ENCODE data around the gene IDH3G.
"Not testable (repeated sequence)": the region's sequence is repeated elsewhere in the genome, so short reads cannot be mapped to it uniquely, and the experiment has no call there.

Gene IDH3G

GRCh38 chrX:153761863-153762262, 32.3 kb downstream of the IDH3G start:
- no peak for DNase-seq (ENCODE audit: low spot score)

- no peak for DNase-seq (ENCODE audit: low spot score)
Observed at GRCh38 chrX:153755136-153755535, 39.0 kb downstream of the IDH3G start.

- no peak for DNase-seq (ENCODE audit: low spot score)
Observed at GRCh38 chrX:153750127-153750774, 43.9 kb downstream of the IDH3G start.

- DNase-seq (ENCODE audit: low spot score), result not testable (repeated sequence)
Observed at GRCh38 chrX:153749017-153749416, 45.2 kb downstream of the IDH3G start.

GRCh38 chrX:153746991-153747390, 47.2 kb downstream of the IDH3G start:
- not testable (repeated sequence) for DNase-seq (ENCODE audit: low spot score)

GRCh38 chrX:153746359-153746758, 47.8 kb downstream of the IDH3G start:
- no peak for DNase-seq (ENCODE audit: low spot score)

- not testable (repeated sequence) for DNase-seq (ENCODE audit: low spot score)
Observed at GRCh38 chrX:153745067-153745433, 49.1 kb downstream of the IDH3G start.

GRCh38 chrX:153744210-153745066, 49.7 kb downstream of the IDH3G start:
- no peak for DNase-seq (ENCODE audit: low spot score)

GRCh38 chrX:153743468-153744209, 50.5 kb downstream of the IDH3G start:
- peak; percentile 55 for DNase-seq (ENCODE audit: low spot score)

GRCh38 chrX:153742796-153743467, 51.2 kb downstream of the IDH3G start:
- DNase-seq (ENCODE audit: low spot score), result not testable (repeated sequence)

GRCh38 chrX:153742111-153742510, 52.1 kb downstream of the IDH3G start:
- DNase-seq (ENCODE audit: low spot score), result not testable (repeated sequence)

GRCh38 chrX:153741446-153741845, 52.7 kb downstream of the IDH3G start:
- no peak for DNase-seq (ENCODE audit: low spot score)

GRCh38 chrX:153740631-153741222, 53.4 kb downstream of the IDH3G start:
- no peak for DNase-seq (ENCODE audit: low spot score)

GRCh38 chrX:153739754-153740486, 54.3 kb downstream of the IDH3G start:
- DNase-seq (ENCODE audit: low spot score), result no peak

GRCh38 chrX:153738056-153738605, 56.0 kb downstream of the IDH3G start:
- no peak for DNase-seq (ENCODE audit: low spot score)

- no peak for DNase-seq (ENCODE audit: low spot score)
Observed at GRCh38 chrX:153736871-153737441, 57.2 kb downstream of the IDH3G start.

GRCh38 chrX:153736071-153736820, 57.9 kb downstream of the IDH3G start:
- DNase-seq (ENCODE audit: low spot score), result no peak

All from kidney tubule cell (primary cell).